GM18873 (cell line): ENCODE measurements around the gene TMTC1.
"Not testable (repeated sequence)": the region's sequence is repeated elsewhere in the genome, so short reads cannot be mapped to it uniquely, and the experiment has no call there.

ENCODE experiments used
- ATAC-seq: cut with Tn5 transposase; IDR thresholded peaks from one replicate; pipeline ENCODE4 v1.9.1; 2021; ENCODE audit warnings: mild to moderate bottlenecking, moderate library complexity, moderate number of reproducible peaks; ENCODE audit not compliant: unreplicated experiment, low FRiP score

The TMTC1 gene

DNA sequence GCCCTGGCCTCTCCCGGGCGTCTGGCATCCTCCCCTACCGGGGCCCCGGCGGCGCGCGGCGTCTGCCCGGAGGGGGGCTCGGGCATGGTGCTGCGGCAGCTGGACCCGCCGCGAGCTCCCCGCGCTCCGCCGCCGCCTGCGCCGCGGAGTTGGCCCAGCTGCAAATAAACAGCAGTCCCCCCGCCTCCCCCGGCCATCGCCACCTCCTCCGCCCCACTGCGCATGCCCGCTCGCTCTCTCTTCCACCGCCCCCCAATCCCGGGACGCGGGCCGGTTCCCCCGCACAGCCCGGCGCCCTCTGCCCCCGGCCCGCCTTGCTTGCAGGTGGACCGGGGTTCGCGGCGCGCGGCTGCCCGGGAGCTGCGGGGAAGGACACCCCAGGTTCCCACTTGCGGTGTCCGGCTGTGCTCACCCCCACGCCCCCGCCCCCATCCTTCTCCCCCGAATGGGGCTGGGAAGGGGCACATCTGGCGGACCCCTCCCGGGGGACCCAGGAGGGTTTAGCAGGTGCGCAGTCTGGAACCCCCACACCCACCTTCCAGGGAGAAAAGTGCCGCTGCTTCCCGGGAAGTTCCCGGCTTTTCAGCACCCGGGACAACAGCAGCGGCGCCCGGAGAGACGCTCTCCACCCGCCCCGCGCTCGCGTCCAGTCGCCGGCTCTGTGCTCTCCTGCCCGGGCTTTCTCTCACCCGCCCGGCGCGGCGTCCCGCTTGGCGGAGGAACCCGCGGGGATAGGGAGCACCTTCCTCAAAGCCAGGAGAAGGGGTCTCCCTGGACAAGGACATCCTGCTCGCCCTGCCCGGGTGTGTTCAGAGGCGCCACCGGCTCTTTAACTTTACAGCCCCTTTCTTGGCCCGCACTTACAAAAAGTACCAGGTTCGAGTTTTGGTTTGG is at the start of gene TMTC1:
Gene TMTC1, minus strand, starts transcription at position 170 of the 894 bp plus-strand sequence. CDS start 191 bp downstream, outside the sequence.
- no peak for ATAC-seq

DNA sequence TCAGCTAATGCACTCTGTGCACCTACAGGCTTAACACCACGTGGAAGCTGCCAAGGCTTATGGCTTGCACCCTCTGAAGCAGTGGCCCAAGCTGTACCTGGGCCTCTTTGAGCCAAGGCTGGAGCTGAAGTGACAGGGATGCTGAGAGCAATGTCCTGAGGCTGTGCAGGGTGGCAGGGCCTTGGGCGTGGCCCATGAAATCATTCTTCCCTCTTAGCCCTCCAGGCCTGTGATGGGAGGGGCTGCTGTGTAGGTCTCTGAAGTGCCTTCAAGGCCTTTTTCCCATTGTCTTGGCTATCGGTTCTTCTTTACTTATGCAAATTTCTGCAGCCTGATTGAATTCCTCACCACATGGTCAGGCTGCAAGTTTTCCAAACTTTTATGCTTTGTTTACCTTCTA is 47.4 kb upstream of the TMTC1 start:
- no peak for ATAC-seq

DNA sequence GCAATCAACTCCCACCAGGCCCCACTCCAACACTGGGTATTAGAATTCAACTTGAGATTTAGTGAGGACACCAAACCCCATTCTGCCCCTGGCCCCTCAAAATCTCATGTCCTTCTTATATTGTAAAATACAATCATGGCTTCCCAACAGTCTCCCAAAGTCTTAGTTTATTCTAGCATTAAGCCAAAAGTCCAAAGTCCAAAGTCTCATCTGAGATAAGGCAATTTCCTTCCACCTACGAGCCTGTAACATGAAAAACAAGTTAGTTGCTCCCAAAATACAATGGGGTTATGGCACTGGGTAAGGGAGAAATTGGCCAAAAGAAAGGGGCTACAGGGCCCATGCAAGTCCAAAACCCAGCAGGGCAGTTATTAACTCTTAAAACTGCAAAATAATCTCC is 46.6 kb upstream of the TMTC1 start:
- ATAC-seq = no peak

DNA sequence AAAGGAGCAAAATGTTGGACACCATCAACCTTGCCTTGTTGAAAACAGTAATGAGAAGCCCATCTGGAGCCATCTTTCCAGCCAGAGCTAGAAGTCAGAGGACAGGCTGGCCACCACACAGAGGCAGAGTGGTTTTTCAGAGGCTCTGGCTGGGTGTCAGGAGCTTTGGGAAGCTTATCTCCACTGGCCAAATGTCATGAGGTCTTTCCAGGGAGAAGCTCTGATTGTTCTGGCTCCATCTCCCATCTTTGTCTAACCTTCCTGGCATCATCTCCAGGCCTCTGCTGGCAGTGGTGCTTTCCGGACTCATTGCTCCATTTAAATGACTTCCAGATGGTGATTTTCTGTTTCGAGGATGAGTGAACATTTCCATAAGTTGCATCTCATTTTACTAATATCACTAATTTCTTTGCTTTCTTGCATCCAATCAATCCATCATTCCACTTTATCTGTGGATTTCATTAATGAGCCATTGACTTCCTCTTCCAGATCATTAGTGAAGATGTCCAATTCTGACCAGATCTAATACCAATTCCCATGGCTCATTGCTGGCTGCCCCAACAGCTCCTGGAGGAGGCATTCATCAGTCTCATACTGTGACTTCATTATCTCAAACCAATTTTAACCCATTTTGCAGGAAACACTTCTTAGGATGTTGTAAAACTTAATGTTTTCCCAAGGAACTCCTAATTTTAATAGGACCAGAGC is 35.3 kb upstream of the TMTC1 start:
- no peak for ATAC-seq

DNA sequence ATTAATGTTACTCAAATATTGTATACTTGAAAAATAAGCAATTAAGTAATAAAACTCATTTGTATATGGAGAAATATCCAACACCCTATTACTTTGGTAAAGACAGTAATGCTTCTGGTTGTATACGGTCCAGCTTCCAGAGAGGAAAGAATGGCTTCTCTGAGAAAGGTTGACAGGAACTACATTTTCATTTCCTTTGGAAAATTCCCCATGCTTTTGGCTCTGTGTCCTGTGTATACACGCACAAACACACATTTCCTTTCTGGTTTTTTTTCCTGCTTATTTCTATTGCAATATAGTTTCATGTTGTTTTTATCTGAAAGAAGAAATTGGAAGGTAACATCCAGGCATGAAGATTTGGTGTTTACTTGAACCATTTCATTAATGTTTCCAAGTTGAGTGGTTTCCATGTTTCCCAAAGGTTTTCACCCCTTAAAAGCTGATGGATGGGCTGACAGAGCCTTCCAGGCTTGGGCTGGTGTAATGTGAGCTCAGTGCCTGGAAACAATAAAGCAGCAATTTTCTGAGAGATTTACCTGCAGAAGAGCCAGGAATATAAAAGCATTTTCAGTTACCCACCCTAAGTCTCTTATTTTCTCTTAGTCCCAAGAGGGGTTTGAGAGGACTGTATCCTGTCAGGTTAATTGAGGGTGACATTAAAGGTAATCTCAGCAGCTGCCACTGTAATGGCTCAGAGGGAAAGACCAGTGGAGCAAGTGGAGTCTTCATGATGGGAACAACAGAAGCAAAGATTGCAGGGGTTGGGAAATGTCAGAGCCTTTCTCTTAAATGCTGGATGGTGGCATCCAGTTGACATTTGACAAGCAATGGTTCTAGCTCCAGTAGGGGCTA is 33.4 kb upstream of the TMTC1 start:
- no peak for ATAC-seq

DNA sequence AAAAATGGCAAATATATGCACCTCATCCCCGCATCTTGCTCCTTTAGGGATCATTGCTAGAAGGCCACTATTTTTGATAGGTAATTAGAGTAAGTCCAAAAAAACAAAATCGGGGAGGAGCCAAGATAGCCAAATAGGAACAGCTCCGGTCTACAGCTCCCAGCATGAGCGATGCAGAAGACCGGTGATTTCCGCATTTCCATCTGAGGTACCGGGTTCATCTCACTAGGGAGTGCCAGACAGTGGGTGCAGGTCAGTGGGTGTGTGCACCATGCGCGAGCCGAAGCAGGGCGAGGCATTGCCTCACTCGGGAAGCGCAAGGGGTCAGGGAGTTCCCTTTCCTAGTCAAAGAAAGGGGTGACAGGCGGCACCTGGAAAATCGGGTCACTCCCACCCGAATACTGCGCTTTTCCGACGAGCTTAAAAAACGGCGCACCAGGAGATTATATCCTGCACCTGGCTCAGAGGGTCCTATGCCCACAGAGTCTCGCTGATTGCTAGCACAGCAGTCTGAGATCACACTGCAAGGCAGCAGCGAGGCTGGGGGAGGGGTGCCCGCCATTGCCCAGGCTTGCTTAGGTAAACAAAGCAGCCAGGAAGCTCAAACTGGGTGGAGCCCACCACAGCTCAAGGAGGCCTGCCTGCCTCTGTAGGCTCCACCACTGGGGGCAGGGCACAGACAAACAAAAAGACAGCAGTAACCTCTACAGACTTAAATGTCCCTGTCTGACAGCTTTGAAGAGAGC is 26.0 kb upstream of the TMTC1 start:
- not testable (repeated sequence) for ATAC-seq

DNA sequence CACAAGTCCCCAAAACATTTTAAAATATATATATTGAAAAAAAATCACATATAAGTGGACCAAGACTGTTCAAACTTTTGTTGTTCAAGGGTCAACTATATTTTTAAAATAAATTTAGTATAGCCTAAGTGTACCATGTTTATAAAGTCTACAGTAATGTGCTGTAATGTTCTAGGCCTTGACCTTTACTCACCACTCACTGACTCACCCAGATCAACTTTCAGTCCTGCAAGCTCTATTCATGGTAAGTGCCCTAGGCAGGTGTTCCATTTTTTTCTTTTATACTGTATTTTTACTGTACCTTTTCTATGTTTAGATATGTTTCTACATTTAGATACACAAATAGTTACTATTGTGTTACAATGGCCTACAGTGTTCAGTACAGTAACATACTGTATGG is 23.4 kb upstream of the TMTC1 start:
- ATAC-seq = no peak

DNA sequence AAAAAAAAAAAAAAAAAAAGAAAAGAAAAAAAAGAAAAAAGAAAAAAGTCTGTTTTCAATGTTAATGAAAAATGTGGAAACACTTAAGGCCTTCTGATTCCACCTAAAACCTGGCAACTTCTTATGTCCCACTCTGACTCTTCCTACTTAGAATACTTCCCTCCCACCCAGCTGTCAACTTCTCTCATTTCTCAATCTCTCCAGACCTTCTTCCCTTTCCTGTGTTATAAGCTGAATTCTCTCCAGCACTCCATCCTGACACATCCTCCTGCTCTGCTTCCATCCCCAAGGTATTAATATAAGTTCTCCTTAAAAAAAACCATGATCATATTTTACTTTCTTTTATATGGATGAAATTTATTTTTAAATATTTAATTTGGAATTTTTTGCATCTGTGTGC is 20.3 kb upstream of the TMTC1 start:
- no peak for ATAC-seq

DNA sequence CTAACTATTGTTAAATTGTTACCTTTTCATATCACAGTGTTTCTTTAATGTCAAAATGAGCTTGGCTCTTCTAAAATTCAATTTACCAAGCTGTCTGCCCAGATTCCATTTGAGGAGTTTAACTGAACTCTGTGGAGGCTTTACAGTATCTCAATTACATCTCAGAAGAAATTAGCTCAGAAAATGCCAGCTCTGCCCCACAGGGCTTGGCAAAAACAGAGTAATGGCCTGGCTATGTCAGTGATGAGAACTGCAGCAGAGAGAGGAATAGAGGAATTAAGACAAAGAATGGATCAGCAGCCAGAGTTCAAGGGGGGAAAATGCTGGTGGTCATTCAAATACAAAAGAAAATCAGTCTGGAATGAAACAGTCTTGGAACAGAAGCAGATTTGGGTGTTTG is 15.8 kb upstream of the TMTC1 start:
- ATAC-seq = no peak

DNA sequence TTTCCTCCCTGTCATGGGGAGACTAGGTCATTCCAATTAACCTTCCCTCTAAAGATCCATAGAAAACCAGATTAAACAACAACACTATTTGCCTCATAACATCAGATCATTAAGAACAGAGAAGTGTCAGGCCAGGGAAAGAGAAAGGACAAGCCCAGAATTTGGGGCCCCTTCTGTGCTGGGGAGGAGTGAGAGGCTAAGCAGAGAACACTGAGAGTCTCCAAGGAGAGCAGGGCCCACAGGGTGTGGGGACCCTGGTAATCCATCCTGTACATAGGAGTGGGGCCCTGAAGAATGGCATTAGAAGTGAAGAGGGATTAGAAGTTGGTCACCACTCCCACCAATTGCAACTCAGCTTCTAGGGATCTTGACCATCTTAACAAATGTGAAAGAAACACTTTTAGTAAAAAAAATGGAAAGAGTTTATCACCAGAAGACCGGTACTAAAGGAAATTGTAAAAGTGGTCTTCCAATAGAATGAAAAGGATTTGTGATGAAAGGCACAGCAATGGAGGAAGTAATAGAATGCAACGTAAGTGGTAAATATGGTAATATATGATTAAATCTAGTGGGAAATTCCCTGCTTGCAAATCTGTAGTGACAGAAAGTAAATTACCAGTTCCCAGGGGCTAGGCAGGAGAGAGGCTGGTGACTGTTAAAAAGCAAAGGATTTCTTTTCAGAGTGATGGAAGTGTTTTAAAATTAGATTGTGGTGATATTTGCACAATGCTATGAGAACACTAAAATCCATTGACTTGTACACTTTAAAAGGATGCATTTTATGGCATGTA is 14.0 kb upstream of the TMTC1 start:
- no peak for ATAC-seq

DNA sequence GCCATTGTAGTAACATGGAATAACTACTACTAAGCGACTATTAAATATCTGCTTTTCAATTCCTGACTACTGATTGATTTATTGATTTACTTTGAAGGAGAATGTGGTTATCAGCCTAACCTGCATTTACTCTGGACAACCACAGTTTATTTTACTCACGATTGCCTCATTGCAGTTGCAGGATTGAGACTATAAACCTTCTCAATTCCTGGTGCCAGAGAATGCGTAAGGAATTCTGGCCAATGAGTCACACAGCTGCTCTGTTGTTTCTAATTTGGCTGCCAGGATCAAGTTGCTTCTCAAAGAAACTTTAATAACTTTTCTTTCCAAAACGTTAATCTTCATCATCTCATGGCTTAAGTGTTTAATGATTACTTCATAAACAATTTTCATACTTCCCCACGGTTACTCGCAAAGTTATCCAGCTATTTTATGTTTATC is 13.1 kb upstream of the TMTC1 start:
- ATAC-seq = no peak

DNA sequence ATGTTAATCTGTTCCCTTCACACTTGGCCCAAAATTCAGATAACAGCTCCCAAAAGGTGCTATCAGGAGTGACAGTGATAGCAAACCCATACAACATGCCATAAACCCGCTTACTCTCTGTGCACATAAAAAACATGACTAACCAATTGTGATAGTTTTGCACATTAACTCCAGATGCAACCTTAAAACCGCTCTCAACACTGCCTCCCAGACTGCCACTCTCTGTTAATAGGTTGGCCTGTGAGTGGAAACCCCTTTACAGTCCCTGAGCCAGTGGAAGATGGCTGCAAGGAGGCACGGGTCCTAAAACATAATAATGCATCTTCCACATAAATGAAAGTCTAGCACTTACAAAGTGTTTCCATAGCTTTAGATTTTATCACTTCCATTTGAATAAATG is 12.0 kb upstream of the TMTC1 start:
- no peak for ATAC-seq

DNA sequence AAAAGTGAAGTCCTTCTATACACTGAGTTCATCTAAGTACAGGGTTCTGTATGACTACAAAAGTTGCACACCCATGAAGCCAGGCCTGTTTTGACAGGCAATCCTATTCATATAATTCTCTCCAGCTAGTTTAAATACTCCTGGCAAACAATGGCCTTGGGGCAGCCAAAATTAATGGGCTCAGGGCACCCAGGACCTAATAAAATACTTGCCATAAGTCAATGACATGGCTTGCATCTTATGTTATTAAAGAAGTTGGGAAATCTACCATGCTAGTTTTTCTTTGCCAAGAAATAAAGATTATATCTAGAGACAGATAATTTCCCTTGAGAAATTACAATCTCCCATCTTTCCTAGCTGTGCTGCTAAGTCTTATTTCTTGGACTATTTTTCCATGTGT is 11.1 kb upstream of the TMTC1 start:
- no peak for ATAC-seq

DNA sequence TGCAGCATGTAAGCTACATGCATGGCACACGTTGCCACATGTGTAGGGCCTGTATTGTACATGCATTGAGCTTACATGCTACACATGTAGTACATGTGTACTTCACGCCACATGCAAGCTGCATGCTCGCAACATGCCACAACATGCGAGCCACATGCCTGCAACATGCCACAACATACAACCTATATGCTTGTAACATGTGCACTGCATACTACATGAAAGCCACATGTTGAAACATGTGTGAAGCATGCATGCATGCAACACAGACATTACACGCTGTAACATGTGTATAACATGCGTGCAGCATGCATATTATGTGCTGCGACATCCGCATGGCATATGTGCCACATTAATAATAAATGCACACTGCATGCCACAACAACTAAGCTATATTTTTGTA is 9.1 kb upstream of the TMTC1 start:
- no peak for ATAC-seq

DNA sequence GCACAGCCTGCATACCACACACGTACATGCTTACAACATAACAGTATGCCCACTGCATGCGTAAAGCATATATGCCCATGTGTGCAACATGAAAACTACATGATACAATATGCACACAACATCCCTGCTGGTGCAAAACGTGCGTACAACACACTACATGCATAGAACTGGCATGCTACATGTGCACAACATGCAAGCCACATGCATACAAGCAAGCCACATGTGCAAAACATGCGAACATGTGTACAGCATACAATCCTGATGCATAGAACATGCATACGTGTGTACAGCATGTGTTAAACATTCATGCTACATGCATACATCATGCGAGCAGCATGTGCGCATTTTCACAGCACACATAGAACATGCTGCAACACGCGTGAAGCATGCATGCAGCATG is 8.4 kb upstream of the TMTC1 start:
- no peak for ATAC-seq

DNA sequence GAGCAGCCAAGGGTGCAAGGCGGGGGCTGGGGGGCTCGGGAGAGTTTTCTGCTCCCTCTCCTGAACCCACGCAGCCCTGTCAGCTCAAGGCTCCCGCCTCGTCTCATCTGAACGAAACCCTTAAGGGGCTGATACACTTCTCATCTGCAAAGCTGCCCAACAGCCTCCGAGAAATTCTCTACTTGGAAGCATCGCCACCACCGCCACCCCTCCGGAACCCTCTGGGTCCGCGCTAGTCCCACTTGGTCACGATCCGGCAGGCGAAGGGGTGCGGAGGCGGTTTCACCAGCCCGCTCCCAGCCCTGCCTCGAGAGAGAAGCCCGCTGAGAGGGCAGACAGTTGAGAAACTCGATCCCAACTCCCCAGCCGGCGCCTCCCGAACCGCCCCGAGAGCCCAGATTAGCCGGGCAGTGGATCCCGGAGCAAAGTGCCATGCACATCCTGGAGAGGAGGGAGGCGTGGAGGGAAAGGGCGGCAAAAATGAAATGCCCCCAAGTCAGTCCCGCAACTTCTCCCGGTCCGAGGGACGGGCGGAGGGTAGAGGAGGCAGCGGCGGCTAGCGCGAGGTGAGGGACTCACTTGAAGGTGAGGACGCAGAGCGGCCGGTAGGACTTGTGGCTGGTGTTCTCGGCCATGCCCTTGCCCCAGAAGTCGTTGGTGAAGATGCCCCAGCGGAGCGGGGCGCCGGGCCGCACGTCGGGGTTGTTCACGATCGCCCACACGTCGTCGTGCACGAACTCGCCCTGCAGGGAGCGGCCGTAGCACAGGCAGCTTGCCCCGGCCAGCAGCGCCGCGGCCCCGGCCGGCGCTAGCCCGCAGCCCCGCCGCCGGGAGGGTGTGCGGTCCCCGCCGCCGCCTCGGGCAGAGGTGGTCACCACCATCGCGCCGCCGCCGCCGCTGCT is 620 bp downstream of the TMTC1 start:
- ATAC-seq = peak; percentile 9

DNA sequence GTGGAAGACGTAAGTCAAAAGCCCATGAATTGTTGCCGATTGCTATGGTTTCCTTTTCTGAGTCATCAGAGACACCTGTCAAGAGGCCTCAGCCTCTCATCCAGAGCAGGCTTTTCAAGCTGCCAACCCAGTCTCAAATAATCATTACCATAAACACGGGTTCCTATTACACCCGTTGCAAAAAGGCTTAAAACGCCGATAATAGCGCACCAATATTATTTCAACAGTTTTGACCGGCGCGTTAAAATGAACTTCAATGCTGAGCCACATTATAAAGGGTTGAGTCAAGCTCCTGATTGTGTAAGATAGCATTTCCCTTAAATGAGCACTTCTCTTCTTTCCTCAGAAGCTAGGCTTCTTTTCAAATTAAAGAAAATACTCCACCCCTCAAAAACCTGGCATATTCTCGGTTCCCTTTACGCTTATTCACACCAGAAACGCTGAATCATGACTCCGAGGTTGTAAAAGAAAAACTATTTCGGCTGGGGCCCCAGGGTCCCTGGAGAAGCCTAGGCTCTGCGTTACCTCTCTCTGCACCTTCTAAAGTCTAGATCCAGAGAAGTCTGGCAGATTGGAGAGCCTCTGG is 1.4 kb downstream of the TMTC1 start:
- peak; percentile 84 for ATAC-seq

DNA sequence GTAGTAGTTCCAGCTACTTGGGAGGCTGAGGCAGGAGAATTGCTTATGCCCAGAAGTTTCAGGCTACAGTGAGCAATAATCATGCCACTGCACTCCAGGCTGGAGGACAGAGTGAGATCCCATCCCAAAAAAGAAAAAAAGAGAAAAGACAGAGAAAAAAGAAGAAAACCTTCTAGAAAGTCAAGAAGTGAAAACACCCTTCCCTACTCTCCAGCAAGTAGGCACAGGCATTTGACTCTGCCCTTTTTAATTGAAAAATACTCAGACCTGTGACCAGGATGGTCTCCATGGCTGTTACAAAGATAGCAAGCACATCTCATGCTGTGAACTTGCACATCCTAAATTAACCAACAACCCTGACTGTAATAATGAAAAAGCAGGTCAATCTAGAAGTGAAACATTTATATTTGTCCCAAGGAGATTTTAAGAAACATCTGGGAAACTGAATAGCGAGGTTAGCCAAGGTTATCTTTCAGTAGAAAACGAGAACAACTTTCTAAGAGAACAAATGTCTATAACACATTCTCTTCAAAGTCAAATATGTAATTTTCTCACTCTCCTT is 2.0 kb downstream of the TMTC1 start:
- ATAC-seq = peak; percentile 41
